Type B pancreatic cell (in vitro differentiated cells): ENCODE measurements around the gene AKAP13. TPM values are rescaled to one million over a fixed set of nuclear protein-coding genes. Genes with fewer than 3 reads are reported as not detected.

Experiments
- DNase-seq: peaks from one replicate; pipeline ENCODE4 v3.0.0; 2021; ENCODE audit warnings: mixed read lengths; ENCODE audit not compliant: unreplicated experiment; ENCODE audit errors: extremely low spot score
- H3K27ac Mint-ChIP-seq: 2 replicates; pipeline ENCODE4 v1.8.0; 2021; ENCODE audit warnings: mild to moderate bottlenecking, mixed read lengths
- H3K27me3 Mint-ChIP-seq: 2 replicates; pipeline ENCODE4 v1.8.0; 2021; ENCODE audit warnings: mixed read lengths
- H3K36me3 Mint-ChIP-seq: 2 replicates; pipeline ENCODE4 v1.8.0; 2021; ENCODE audit warnings: mixed read lengths
- H3K4me1 Mint-ChIP-seq: one replicate; pipeline ENCODE4 v1.8.0; 2021; ENCODE audit warnings: mixed read lengths; ENCODE audit not compliant: unreplicated experiment
- H3K4me3 Mint-ChIP-seq: 2 replicates; pipeline ENCODE4 v1.8.0; 2021; ENCODE audit warnings: mild to moderate bottlenecking, mixed read lengths
- H3K9me3 Mint-ChIP-seq: 2 replicates; pipeline ENCODE4 v1.8.0; 2021; ENCODE audit warnings: mixed read lengths
- CTCF ChIP-seq: fragments of 200-600 bp; sonication (generic); conservative IDR thresholded peaks from 2 replicates; pipeline ENCODE4 v1.5.0; 2021; ENCODE audit warnings: antibody characterized with exemption, mild to moderate bottlenecking
- total RNA-seq: library from RNA; stranded (reverse); gene quantifications from 2 replicates; pipeline ENCODE4 v1.2.1, GENCODE V29; 2021; ENCODE audit warnings: low replicate concordance

Gene AKAP13
- total RNA-seq, 1 donor from 2014 or later: 75.7 TPM

GRCh38 chr15:85564686-85565085 lies 184.3 kb downstream of the AKAP13 start:
- no peak overlapping the region for H3K27ac Mint-ChIP-seq
- no peak for DNase-seq
- peaks cover 18% of the 10 kb centered on the region for H3K4me1 Mint-ChIP-seq
- H3K9me3 Mint-ChIP-seq: no peaks in the 10 kb centered on the region
- H3K36me3 Mint-ChIP-seq: peaks cover 4% of the 10 kb centered on the region
- H3K27me3 Mint-ChIP-seq: no peaks in the 10 kb centered on the region
- no peak for TF ChIP-seq CTCF
- no peak overlapping the region for H3K4me3 Mint-ChIP-seq

- DNase-seq: no peak
- TF ChIP-seq CTCF: no peak
- Mint-ChIP-seq H3K36me3 (peaks cover 8% of the 10 kb centered on the region), H3K4me1 (peaks cover 18% of the 10 kb centered on the region), H3K27ac (no peak overlapping the region), H3K4me3 (no peak overlapping the region), H3K9me3 (no peaks in the 10 kb centered on the region), H3K27me3 (no peaks in the 10 kb centered on the region)
Observed at GRCh38 chr15:85568261-85568808, 187.9 kb downstream of the AKAP13 start.

- Mint-ChIP-seq H3K4me3 (no peak overlapping the region), H3K4me1 (peaks cover 6% of the 10 kb centered on the region), H3K9me3 (no peaks in the 10 kb centered on the region), H3K36me3 (peaks cover 8% of the 10 kb centered on the region), H3K27ac (no peak overlapping the region), H3K27me3 (no peaks in the 10 kb centered on the region)
- no peak for DNase-seq
- TF ChIP-seq CTCF: no peak
Observed at GRCh38 chr15:85570336-85570735, 189.9 kb downstream of the AKAP13 start.

GRCh38 chr15:85571780-85572179 lies 191.4 kb downstream of the AKAP13 start:
- Mint-ChIP-seq H3K27me3 (no peaks in the 10 kb centered on the region), H3K27ac (no peak overlapping the region), H3K4me3 (no peak overlapping the region), H3K4me1 (peaks cover 4% of the 10 kb centered on the region), H3K9me3 (no peaks in the 10 kb centered on the region), H3K36me3 (peaks cover 11% of the 10 kb centered on the region)
- no peak for DNase-seq
- TF ChIP-seq CTCF: no peak

- no peak for TF ChIP-seq CTCF
- no peaks in the 10 kb centered on the region for H3K9me3 Mint-ChIP-seq
- H3K27ac Mint-ChIP-seq: no peak overlapping the region
- no peak for DNase-seq
- no peak overlapping the region for H3K4me3 Mint-ChIP-seq
- H3K36me3 Mint-ChIP-seq: peaks cover 31% of the 10 kb centered on the region
- H3K27me3 Mint-ChIP-seq: no peaks in the 10 kb centered on the region
- H3K4me1 Mint-ChIP-seq: peaks cover 18% of the 10 kb centered on the region
Observed at GRCh38 chr15:85576392-85576791, 196.0 kb downstream of the AKAP13 start.
